Measurements from ENCODE around the gene TRIM31.
A peak's percentile ranks its signal among the peaks of the same experiment; 100 is the strongest.
"Not testable (repeated sequence)": the region's sequence is repeated elsewhere in the genome, so short reads cannot be mapped to it uniquely, and the experiment has no call there.

TRIM31 gene

GRCh38 chr6:30136570-30137286, 23.8 kb upstream of the TRIM31 start:
- Mint-ChIP-seq H3K4me1 (peaks cover 8% of the 10 kb centered on the region), H3K9me3 (no peaks in the 10 kb centered on the region), H3K36me3 (no peaks in the 10 kb centered on the region), H3K27ac (no peak overlapping the region), H3K4me3 (no peak overlapping the region), H3K27me3 (peaks cover 63% of the 10 kb centered on the region)
- CTCF ChIA-PET, result interaction anchor here (1.7 kb wide), 1 partner anchor 34 kb away, joined by 8 read pairs; no protein-coding TSS in a partner anchor
- no peak for DNase-seq

- Mint-ChIP-seq H3K9me3 (no peaks in the 10 kb centered on the region), H3K27ac (no peak within 1 kb of the TSS), H3K27me3 (peaks cover 63% of the 10 kb centered on the region), H3K4me3 (no peak within 1 kb of the TSS), H3K36me3 (no peaks in the 10 kb centered on the region), H3K4me1 (peaks cover 11% of the 10 kb centered on the region)
- no peak for DNase-seq
- CTCF ChIA-PET, result interaction anchor here (1.7 kb wide), 1 partner anchor 33 kb away, joined by 8 read pairs; no protein-coding TSS in a partner anchor
These were observed 22.9 kb upstream of the TRIM31 start, which contains the start of gene TRIM40 for GRCh38 chr6:30135757-30136156. TSS of gene TRIM40 (plus strand) at chr6:30136140. CDS start at chr6:30137037, 897 bp downstream.

GRCh38 chr6:30135147-30135546, 22.3 kb upstream of the TRIM31 start:
- Mint-ChIP-seq H3K9me3 (no peaks in the 10 kb centered on the region), H3K27me3 (peaks cover 68% of the 10 kb centered on the region), H3K27ac (no peak overlapping the region), H3K4me3 (no peak overlapping the region), H3K36me3 (no peaks in the 10 kb centered on the region), H3K4me1 (peaks cover 17% of the 10 kb centered on the region)
- CTCF ChIA-PET, result interaction anchor here (1.7 to 6.4 kb wide), 2 partner anchors 30 to 32 kb away, joined by 8 to 180 read pairs; no protein-coding TSS in a partner anchor
- no peak for DNase-seq

- peaks cover 78% of the 10 kb centered on the region for H3K27me3 Mint-ChIP-seq
- H3K4me1 Mint-ChIP-seq, result peaks cover 19% of the 10 kb centered on the region
- no peaks in the 10 kb centered on the region for H3K36me3 Mint-ChIP-seq
These were observed 19.1 kb upstream of the TRIM31 start for GRCh38 chr6:30131947-30132497.

GRCh38 chr6:30130887-30131862, 18.3 kb upstream of the TRIM31 start:
- DNase-seq, result peak; percentile 75
- Mint-ChIP-seq H3K9me3 (no peaks in the 10 kb centered on the region), H3K27ac (no peak overlapping the region), H3K27me3 (peaks cover 80% of the 10 kb centered on the region), H3K36me3 (no peaks in the 10 kb centered on the region), H3K4me1 (peaks cover 15% of the 10 kb centered on the region), H3K4me3 (no peak overlapping the region)
- CTCF ChIA-PET, result interaction anchor here (0.7 to 6.4 kb wide), 28 partner anchors 9 to 294 kb away, joined by 3 to 180 read pairs (median 4); no protein-coding TSS in a partner anchor

More at GRCh38 chr6:30131947-30132497, 19.1 kb upstream of the TRIM31 start:
- DNase-seq, result no peak
- Mint-ChIP-seq H3K27ac (no peak overlapping the region), H3K4me3 (no peak overlapping the region), H3K9me3 (no peaks in the 10 kb centered on the region)
- CTCF ChIA-PET, result interaction anchor here (0.7 to 6.4 kb wide), 17 partner anchors 10 to 284 kb away, joined by 3 to 180 read pairs (median 6); no protein-coding TSS in a partner anchor

GRCh38 chr6:30130179-30130679, 17.3 kb upstream of the TRIM31 start:
- no peak overlapping the region for H3K27ac Mint-ChIP-seq
- no peaks in the 10 kb centered on the region for H3K9me3 Mint-ChIP-seq
- no peaks in the 10 kb centered on the region for H3K36me3 Mint-ChIP-seq
- H3K27me3 Mint-ChIP-seq, result peaks cover 84% of the 10 kb centered on the region
- peaks cover 11% of the 10 kb centered on the region for H3K4me1 Mint-ChIP-seq
- DNase-seq, result no peak
- H3K4me3 Mint-ChIP-seq, result no peak overlapping the region
- CTCF ChIA-PET, result interaction anchor here (0.8 to 6.4 kb wide), 17 partner anchors 8 to 86 kb away, joined by 3 to 180 read pairs (median 6); no protein-coding TSS in a partner anchor

- no peak overlapping the region for H3K4me3 Mint-ChIP-seq
- CTCF ChIA-PET, result interaction anchor here (1.2 to 6.4 kb wide), 7 partner anchors 7 to 52 kb away, joined by 3 to 180 read pairs (median 8); no protein-coding TSS in a partner anchor
- peaks cover 79% of the 10 kb centered on the region for H3K27me3 Mint-ChIP-seq
- no peaks in the 10 kb centered on the region for H3K36me3 Mint-ChIP-seq
- no peaks in the 10 kb centered on the region for H3K9me3 Mint-ChIP-seq
- no peak overlapping the region for H3K27ac Mint-ChIP-seq
- no peak for DNase-seq
- H3K4me1 Mint-ChIP-seq, result peaks cover 11% of the 10 kb centered on the region
These were observed 16.6 kb upstream of the TRIM31 start for GRCh38 chr6:30129265-30130178.

GRCh38 chr6:30127238-30128093, 14.6 kb upstream of the TRIM31 start:
- H3K9me3 Mint-ChIP-seq, result no peaks in the 10 kb centered on the region
- peaks cover 11% of the 10 kb centered on the region for H3K4me1 Mint-ChIP-seq
- no peak for DNase-seq
- no peak overlapping the region for H3K27ac Mint-ChIP-seq
- peaks cover 79% of the 10 kb centered on the region for H3K27me3 Mint-ChIP-seq
- CTCF ChIA-PET, result interaction anchor here (0.8 to 2.9 kb wide), 2 partner anchors 24 to 44 kb away, joined by 3 to 17 read pairs; no protein-coding TSS in a partner anchor
- no peak overlapping the region for H3K4me3 Mint-ChIP-seq
- H3K36me3 Mint-ChIP-seq, result no peaks in the 10 kb centered on the region

GRCh38 chr6:30122515-30122914, 9.6 kb upstream of the TRIM31 start:
- Mint-ChIP-seq H3K9me3 (no peaks in the 10 kb centered on the region), H3K27me3 (peaks cover 66% of the 10 kb centered on the region), H3K27ac (no peak overlapping the region), H3K36me3 (no peaks in the 10 kb centered on the region), H3K4me1 (no peaks in the 10 kb centered on the region), H3K4me3 (no peak overlapping the region)
- CTCF ChIA-PET, result interaction anchor here (1.7 to 2.5 kb wide), 2 partner anchors 9 to 20 kb away, joined by 11 read pairs; no protein-coding TSS in a partner anchor
- DNase-seq, result no peak

- CTCF ChIA-PET, result interaction anchor here (1.7 to 2.5 kb wide), 2 partner anchors 9 to 19 kb away, joined by 11 read pairs; no protein-coding TSS in a partner anchor
- Mint-ChIP-seq H3K27ac (no peak overlapping the region), H3K9me3 (no peaks in the 10 kb centered on the region), H3K4me3 (no peak overlapping the region), H3K27me3 (peaks cover 58% of the 10 kb centered on the region), H3K4me1 (no peaks in the 10 kb centered on the region), H3K36me3 (no peaks in the 10 kb centered on the region)
- no peak for DNase-seq
These were observed 8.8 kb upstream of the TRIM31 start for GRCh38 chr6:30121446-30122366.

- not testable (repeated sequence) for H3K4me1 Mint-ChIP-seq, H3K4me3 Mint-ChIP-seq
- H3K27me3 Mint-ChIP-seq, result peaks cover 56% of the 10 kb centered on the region
These were observed 5.8 kb upstream of the TRIM31 start for GRCh38 chr6:30118691-30119090.

More at GRCh38 chr6:30118691-30119090, 5.8 kb upstream of the TRIM31 start:
- H3K27ac Mint-ChIP-seq, DNase-seq, H3K36me3 Mint-ChIP-seq, H3K9me3 Mint-ChIP-seq: not testable (repeated sequence)
- CTCF ChIA-PET, result interaction anchor here (2.8 kb wide), 1 partner anchor 12 kb away, joined by 8 read pairs; no protein-coding TSS in a partner anchor

All from activated naive CD4-positive, alpha-beta T cell treated with anti-CD3 and anti-CD28 coated beads, Interleukin-2, amount 10 ng/mL, durations not matched to agents 7 days and 5 days (primary cell).